GM23338 (cell line): ENCODE results near the gene CYFIP1. TPM values are rescaled to one million over a fixed set of nuclear protein-coding genes. Genes with fewer than 3 reads are reported as not detected.

Experiments used
- ATAC-seq: fragments of 200-7000 bp; cut with Tn5 transposase; 3 replicates; pipeline ENCODE4 v1.9.1; 2020
- DNase-seq: peaks from one replicate; pipeline ENCODE4 v3.0.0-alpha.2; 2015; ENCODE audit warnings: low spot score
- H2AFZ ChIP-seq: fragments of 200-600 bp; sonication (generic); 2 replicates; pipeline ENCODE4 v1.8.0; 2016; ENCODE audit warnings: antibody characterized with exemption, mild to moderate bottlenecking, moderate library complexity
- H3F3A ChIP-seq: fragments of 200-600 bp; sonication (generic); replicated peaks from 2 replicates; pipeline ENCODE4 v1.8.0; 2017; ENCODE audit warnings: antibody characterized with exemption, mixed run types, low read depth
- H3K27ac ChIP-seq: fragments of 200-600 bp; sonication (generic); 2 replicates; pipeline ENCODE4 v1.6.1; 2016; ENCODE audit warnings: low read depth
- H3K27me3 ChIP-seq: fragments of 200-600 bp; sonication (generic); 2 replicates; pipeline ENCODE4 v1.8.0; 2016; ENCODE audit warnings: mild to moderate bottlenecking, mixed run types, moderate library complexity; ENCODE audit not compliant: insufficient read depth
- H3K36me3 ChIP-seq: fragments of 200-600 bp; sonication (generic); 2 replicates; pipeline ENCODE4 v1.8.0; 2016; ENCODE audit warnings: mild to moderate bottlenecking; ENCODE audit not compliant: insufficient read depth
- H3K4me1 ChIP-seq: fragments of 200-600 bp; sonication (generic); 2 replicates; pipeline ENCODE4 v1.8.0; 2016; ENCODE audit warnings: mild to moderate bottlenecking, moderate library complexity; ENCODE audit not compliant: insufficient read depth
- H3K4me2 ChIP-seq: fragments of 200-600 bp; sonication (generic); 2 replicates; pipeline ENCODE4 v1.7.1; 2017; ENCODE audit warnings: mixed run types
- H3K4me3 ChIP-seq: fragments of 200-600 bp; sonication (generic); 2 replicates; pipeline ENCODE4 v1.6.1; 2016; ENCODE audit warnings: mixed run types
- H3K79me2 ChIP-seq: fragments of 200-600 bp; sonication (generic); replicated peaks from 2 replicates; pipeline ENCODE4 v1.8.0; 2017; ENCODE audit warnings: mild to moderate bottlenecking; ENCODE audit not compliant: insufficient read depth
- H3K9me2 ChIP-seq: fragments of 200-600 bp; sonication (generic); 2 replicates; pipeline ENCODE4 v1.8.0; 2017; ENCODE audit not compliant: insufficient read depth
- H4K20me1 ChIP-seq: fragments of 200-600 bp; sonication (generic); replicated peaks from 2 replicates; pipeline ENCODE4 v1.8.0; 2017; ENCODE audit warnings: mild to moderate bottlenecking; ENCODE audit not compliant: insufficient read depth
- H3K27ac Mint-ChIP-seq: 2 replicates; pipeline ENCODE4 v1.8.0; 2020; ENCODE audit warnings: inconsistent platforms, mild to moderate bottlenecking, moderate library complexity, mixed read lengths
- H3K27me3 Mint-ChIP-seq: 3 replicates; pipeline ENCODE4 v1.8.0; 2022; ENCODE audit warnings: low read depth, mild to moderate bottlenecking, moderate library complexity, mixed read lengths, inconsistent platforms; ENCODE audit not compliant: insufficient read depth, poor library complexity
- H3K36me3 Mint-ChIP-seq: 3 replicates; pipeline ENCODE4 v1.8.0; 2021; ENCODE audit warnings: low read depth, mild to moderate bottlenecking, inconsistent platforms, moderate library complexity, mixed read lengths
- H3K4me1 Mint-ChIP-seq: 3 replicates; pipeline ENCODE4 v1.8.0; 2020; ENCODE audit warnings: mild to moderate bottlenecking, inconsistent platforms, mixed read lengths
- H3K4me3 Mint-ChIP-seq: 3 replicates; pipeline ENCODE4 v1.8.0; 2021; ENCODE audit warnings: moderate library complexity, mild to moderate bottlenecking, inconsistent platforms, mixed read lengths
- H3K9me3 Mint-ChIP-seq: 3 replicates; pipeline ENCODE4 v1.8.0; 2020; ENCODE audit warnings: moderate library complexity, mild to moderate bottlenecking, inconsistent platforms, mixed read lengths
- CREB1 ChIP-seq: fragments of 250-450 bp; sonication (Bioruptor Pico); IDR thresholded peaks from 2 replicates; pipeline ENCODE4 v1.5.0; 2020; ENCODE audit warnings: low read depth, mild to moderate bottlenecking, moderate library complexity
- CTCF ChIP-seq, 2 experiments: fragments of 200-600 bp in 1 of 2; sonication (generic) in 1 of 2; conservative IDR thresholded peaks; 2 replicates each; pipeline versions ENCODE4 v1.5.1 to v1.6.1; 2016 to 2017; ENCODE audit warnings: antibody characterized with exemption in 2 of 2, low read depth in 2 of 2, mild to moderate bottlenecking in 2 of 2, moderate library complexity in 1 of 2
- EZH2 ChIP-seq: fragments of 200-600 bp; sonication (generic); IDR thresholded peaks from one replicate; pipeline ENCODE4 v1.8.0; 2017; ENCODE audit warnings: antibody characterized with exemption, mild to moderate bottlenecking, low read depth; ENCODE audit not compliant: unreplicated experiment
- EZH2phosphoT487 ChIP-seq: fragments of 200-600 bp; sonication (generic); IDR thresholded peaks from one replicate; pipeline ENCODE4 v1.8.1; 2018; ENCODE audit warnings: antibody characterized with exemption; ENCODE audit not compliant: unreplicated experiment
- NANOG ChIP-seq: IDR thresholded peaks from 2 replicates; pipeline ENCODE4 v1.6.1; 2016; ENCODE audit warnings: antibody characterized with exemption, borderline replicate concordance
- POLR2AphosphoS5 ChIP-seq: IDR thresholded peaks from 2 replicates; pipeline ENCODE4 v1.6.1; 2016; ENCODE audit warnings: antibody characterized with exemption, low read depth
- REST ChIP-seq: IDR thresholded peaks from one replicate; pipeline ENCODE4 v1.6.1; 2018; ENCODE audit warnings: antibody characterized with exemption; ENCODE audit not compliant: unreplicated experiment
- STAT1 ChIP-seq: IDR thresholded peaks from one replicate; pipeline ENCODE4 v1.6.1; 2016; ENCODE audit warnings: antibody characterized with exemption; ENCODE audit not compliant: unreplicated experiment
- polyA plus RNA-seq: library from polyadenylated mRNA; unstranded; fragments of >200 nt; fragmentation: Nextera tagmentation; extraction: Ambion mirVana; gene quantifications from 2 replicates; pipeline ENCODE4 v1.2.1, GENCODE V29; 2016
- total RNA-seq: library from RNA; depleted of rRNA; stranded (reverse); fragments of >200 nt; shearing (Covaris generic); gene quantifications from 2 replicates; pipeline ENCODE4 v1.2.3, GENCODE V29; 2014

The CYFIP1 gene
- total and polyA plus RNA-seq, 2 experiments from 2014 or later: 20.0 to 73.9 TPM

GRCh38 chr15:22850055-22850454 is 130.1 kb downstream of the CYFIP1 start (continued):
- no peak for TF ChIP-seq REST
- no peak for TF ChIP-seq POLR2AphosphoS5

- H3K36me3 Mint-ChIP-seq: peaks cover 71% of the 10 kb centered on the region
- Histone ChIP-seq H4K20me1 (peaks cover 43% of the 10 kb centered on the region), H3F3A (0 out of 2 replicates have a peak, but pooled peaks cover 7% of the 10 kb centered on the region), H3K4me1 (peaks cover 18% of the 10 kb centered on the region), H3K79me2 (peaks cover 100% of the 10 kb centered on the region), H3K27ac (no peak overlapping the region), H3K4me3 (no peak overlapping the region), H3K27me3 (no peaks in the 10 kb centered on the region), H3K9me2 (no peaks in the 10 kb centered on the region), H2AFZ (no peak overlapping the region), H3K4me2 (no peak overlapping the region), H3K36me3 (peaks cover 3% of the 10 kb centered on the region; the same call in 1 of the 2 replicates)
- H3K4me1 Mint-ChIP-seq: peaks cover 41% of the 10 kb centered on the region
- 0 out of 2 replicates have a peak overlapping the region, but pooled peaks have one; percentile 33 for H3K27ac Mint-ChIP-seq
- peaks cover 3% of the 10 kb centered on the region for H3K27me3 Mint-ChIP-seq
- H3K9me3 Mint-ChIP-seq: no peaks in the 10 kb centered on the region
- TF ChIP-seq CTCF (conservative IDR thresholded peaks at IDR 0.05; ENCODE audit: low read depth in 2 of 2) (no peak), EZH2phosphoT487 (no peak), NANOG (no peak)
- H3K4me3 Mint-ChIP-seq: no peak overlapping the region
- no peak for DNase-seq
- ATAC-seq: no peak
Measured at GRCh38 chr15:22846073-22846472, 134.1 kb downstream of the CYFIP1 start.

- H3K4me3 Mint-ChIP-seq: peak overlapping the region; percentile 25
- Histone ChIP-seq H3K27me3 (no peaks in the 10 kb centered on the region), H3K79me2 (peaks cover 100% of the 10 kb centered on the region), H3K36me3 (peaks cover 3% of the 10 kb centered on the region; the same call in 1 of the 2 replicates), H3K4me3 (peak overlapping the region; percentile 12; the same call in 1 of the 2 replicates), H4K20me1 (peaks cover 43% of the 10 kb centered on the region), H3K4me2 (peak overlapping the region; percentile 65), H3K4me1 (peaks cover 22% of the 10 kb centered on the region), H3K9me2 (no peaks in the 10 kb centered on the region), H3K27ac (peak overlapping the region; percentile 57), H3F3A (0 out of 2 replicates have a peak, but pooled peaks cover 7% of the 10 kb centered on the region), H2AFZ (no peak overlapping the region)
- peaks cover 3% of the 10 kb centered on the region for H3K27me3 Mint-ChIP-seq
- H3K27ac Mint-ChIP-seq: peak overlapping the region; percentile 94
- peak; percentile 99 for ATAC-seq
- peaks cover 42% of the 10 kb centered on the region for H3K4me1 Mint-ChIP-seq
- DNase-seq: peak; percentile 73
- peaks cover 70% of the 10 kb centered on the region for H3K36me3 Mint-ChIP-seq
- no peaks in the 10 kb centered on the region for H3K9me3 Mint-ChIP-seq
- TF ChIP-seq CTCF (conservative IDR thresholded peaks at IDR 0.05; ENCODE audit: low read depth in 2 of 2) (no peak), REST (no peak), CREB1 (CRISPR knock-in tag) (no peak), POLR2AphosphoS5 (no peak), STAT1 (no peak), EZH2 (no peak), NANOG (no peak)
Measured at GRCh38 chr15:22845289-22845900, 134.8 kb downstream of the CYFIP1 start.
